ENCODE results near the gene TSPEAR.

TSPEAR gene

GRCh38 chr21:44456214-44456914, 255.0 kb downstream of the TSPEAR start:
- DNase-seq, result no peak

- DNase-seq, result peak; percentile 66
These were observed 255.7 kb downstream of the TSPEAR start for GRCh38 chr21:44455524-44456213.

GRCh38 chr21:44454747-44455523, 256.4 kb downstream of the TSPEAR start, which contains the start of gene LRRC3:
TSS of gene LRRC3 (plus strand) at chr21:44455510. CDS start at chr21:44456645, 1,135 bp downstream.
- DNase-seq, result peak; percentile 94

GRCh38 chr21:44454058-44454457, 257.3 kb downstream of the TSPEAR start:
- no peak for DNase-seq

- no peak for DNase-seq
These were observed 258.3 kb downstream of the TSPEAR start for GRCh38 chr21:44453120-44453519.

- no peak for DNase-seq
These were observed 260.4 kb downstream of the TSPEAR start for GRCh38 chr21:44450999-44451398.

GRCh38 chr21:44450402-44450801, 261.0 kb downstream of the TSPEAR start:
- no peak for DNase-seq

GRCh38 chr21:44449473-44450363, 261.7 kb downstream of the TSPEAR start:
- DNase-seq, result peak; percentile 23

- no peak for DNase-seq
These were observed 262.7 kb downstream of the TSPEAR start for GRCh38 chr21:44448651-44449131.
